ENCODE results near the gene ANKRD11.
A peak's percentile ranks its signal among the peaks of the same experiment; 100 is the strongest.
"Not testable (repeated sequence)": the region's sequence is repeated elsewhere in the genome, so short reads cannot be mapped to it uniquely, and the experiment has no call there.

Gene ANKRD11

DNA sequence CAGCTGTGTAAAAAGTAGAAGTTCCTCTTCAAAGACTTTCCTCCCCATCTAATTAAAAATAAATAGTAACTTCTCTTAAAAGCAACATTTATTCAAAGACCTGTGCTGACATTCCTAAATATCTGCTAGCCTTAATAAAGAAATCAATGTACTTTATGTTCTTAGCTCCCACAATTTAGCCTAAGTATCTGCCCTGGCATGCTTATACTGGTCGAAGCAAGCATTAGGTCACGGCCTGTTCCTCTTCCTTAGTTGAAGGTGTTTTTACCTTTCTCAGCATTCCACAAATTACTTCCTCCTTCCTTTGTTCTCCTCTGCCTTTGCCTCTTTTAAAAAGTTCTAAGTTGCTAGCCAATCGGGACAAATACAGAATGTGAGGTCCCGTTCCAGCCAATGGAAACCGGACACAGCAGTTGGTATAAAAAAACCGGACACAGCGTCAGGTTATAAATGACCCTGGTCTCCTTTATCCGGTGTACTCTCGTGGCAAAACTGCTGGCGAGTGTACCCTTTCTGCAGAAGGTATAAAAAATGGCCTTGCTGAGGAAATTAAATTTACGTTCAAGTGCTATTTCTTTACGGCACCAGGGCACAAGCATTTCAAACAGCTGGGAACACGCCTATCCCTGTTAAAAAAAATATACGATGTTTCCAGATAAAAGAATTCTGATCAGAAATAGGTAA lies 127.7 kb downstream of the ANKRD11 start:
- not testable (repeated sequence) for DNase-seq

DNA sequence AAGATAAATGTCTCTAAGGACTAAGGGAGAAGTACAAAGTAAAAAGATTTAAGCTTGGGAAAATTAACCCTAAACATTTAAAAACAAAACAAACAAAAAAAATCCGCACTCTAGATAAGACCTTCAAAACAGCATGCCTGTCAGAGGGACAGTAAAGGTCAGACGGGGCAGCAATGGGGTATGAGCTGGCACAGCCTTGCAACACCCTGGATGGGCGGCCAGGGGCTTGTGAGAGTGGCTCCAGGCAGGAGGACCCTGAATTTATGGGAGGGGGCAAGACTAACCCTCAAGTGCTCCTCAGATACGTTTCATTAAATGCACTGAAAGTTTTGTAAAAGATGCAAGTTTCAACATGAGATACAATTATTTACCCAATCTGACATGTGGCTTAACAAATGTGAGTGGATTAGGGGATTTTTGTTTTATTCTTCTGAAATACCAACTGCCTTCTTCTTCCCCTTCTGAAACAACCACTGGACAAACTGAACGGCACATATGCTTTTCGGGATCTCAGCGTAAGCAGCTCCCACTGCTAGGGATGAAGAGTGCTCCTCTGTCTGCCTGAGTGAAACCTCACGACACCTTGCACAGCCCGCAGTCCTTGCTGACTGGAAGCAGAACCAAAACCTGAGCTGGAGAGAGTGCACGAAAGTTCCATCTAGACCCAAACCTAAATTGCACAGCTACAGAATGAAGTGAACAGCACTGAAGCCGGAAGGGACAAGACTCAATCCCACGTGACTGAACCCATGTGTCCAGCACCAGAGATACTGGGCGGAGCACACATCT lies 128.4 kb downstream of the ANKRD11 start:
- DNase-seq, result no peak

DNA sequence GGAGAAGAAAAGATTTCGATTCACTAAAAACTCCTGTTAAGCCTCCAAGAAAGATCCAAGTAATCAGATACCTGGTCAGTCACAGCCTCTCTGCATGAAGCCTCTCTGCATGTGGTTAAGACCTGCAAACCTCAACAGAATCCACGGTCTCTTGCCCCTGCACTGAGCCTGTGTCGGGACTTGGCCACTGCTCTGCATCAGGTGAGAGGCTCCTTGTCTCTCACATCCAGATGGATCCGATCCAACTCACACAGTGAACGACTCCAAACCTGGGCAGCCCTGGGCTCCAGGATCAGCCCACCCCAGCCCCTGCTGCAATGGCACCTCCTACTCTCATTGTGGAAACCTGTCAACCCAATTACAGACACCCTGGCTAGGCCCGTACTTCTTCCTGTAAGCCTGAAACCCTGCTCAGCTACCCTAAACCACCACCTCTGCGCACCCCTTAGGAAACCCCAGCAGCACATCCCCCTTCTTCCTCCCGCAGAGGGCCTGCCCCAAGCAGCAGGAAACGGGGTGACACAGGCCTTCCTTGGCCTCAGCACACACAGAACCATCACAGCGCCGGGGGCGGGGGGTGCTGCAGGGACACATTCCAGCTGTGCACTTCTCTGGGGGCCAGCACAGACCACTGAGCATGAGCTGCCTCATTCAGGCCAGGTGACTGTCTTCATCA lies 129.5 kb downstream of the ANKRD11 start:
- no peak for DNase-seq

DNA sequence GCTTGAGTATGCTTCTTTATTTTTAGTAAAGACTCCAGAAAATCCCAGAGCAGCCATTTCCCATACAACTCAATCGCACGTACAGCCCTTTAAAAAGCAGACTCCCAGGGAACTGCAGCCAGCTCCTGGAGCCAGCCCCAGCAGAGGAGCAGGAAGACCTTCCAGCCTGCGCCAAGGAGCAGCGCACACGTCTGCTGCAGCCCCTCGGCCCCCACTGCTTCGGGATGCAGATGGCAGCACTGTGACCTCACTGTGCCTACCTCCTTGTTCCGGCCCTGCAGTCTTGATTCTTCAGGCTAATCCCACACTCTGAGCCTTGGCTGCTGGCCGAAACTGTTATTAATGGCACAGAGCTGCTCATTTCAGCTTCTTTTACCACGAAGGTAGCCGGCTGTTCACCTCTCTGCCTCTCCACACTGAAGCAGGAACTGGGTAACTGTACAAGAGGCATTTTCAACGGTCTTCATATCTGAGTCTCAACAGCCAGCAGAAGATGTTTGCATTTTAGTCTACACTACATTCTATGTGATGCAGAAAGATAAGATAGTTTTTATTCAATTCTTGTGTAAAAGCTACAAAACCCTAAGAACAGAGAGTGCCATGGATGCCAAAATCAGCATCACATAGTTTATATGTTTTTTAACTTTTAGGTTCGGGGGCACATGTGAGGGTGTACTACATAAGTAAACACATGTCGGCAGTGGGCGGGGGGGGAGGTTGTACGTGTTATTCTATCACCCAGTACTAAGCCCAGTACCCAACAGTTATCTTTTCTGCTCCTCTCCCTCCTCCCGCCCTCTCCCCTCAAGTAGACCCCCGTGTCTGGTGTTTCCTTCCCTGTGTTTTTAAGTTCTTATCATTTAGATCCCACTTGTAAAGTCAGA lies 130.9 kb downstream of the ANKRD11 start:
- peak; percentile 79 for DNase-seq

DNA sequence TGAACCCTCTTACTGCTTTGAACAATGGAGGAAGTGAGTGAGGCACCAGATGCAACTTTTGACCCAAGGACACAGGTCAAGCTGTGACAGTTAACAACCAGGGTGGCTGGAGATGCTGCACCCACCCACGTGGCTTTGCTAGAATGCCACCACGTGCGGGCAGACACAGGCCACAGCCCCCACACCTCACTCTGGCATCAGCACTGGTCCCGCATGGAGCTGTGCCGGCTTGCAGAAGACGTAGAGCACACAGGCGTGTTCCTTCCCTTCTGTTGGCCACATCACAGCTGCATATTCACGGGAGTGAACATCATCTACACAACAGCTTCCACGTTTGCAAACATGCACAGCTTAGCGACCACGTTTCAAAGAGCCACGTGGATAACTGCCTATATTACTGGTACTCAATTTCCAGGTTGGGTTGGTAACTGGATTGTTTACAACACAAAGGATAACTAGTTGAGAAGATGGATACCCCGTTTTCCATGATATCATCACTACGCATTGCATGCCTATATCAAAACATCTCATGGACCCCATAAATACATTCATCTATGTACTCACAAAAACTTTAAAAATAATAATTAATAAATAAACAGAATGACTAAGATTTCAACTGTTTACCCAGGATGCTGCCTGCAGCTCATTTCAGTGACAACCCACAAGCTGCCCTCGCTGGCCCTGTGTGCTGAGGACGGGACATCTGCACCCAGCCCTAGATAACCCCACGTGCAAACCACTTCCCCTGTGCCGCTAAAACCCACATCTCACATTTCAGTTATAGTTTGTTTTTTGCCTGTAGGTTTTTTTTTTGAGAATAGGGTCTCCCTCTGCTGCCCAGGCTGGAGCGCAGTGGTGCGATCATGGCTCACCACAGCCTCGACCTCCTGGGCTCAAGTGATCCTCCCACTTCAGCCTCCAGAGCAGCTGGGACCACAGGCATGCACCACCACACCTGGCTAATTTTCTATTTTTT lies 132.0 kb downstream of the ANKRD11 start:
- no peak for DNase-seq

- peak; percentile 67 for DNase-seq
Observed at GRCh38 chr16:89357055-89357816, 133.1 kb downstream of the ANKRD11 start.

DNA sequence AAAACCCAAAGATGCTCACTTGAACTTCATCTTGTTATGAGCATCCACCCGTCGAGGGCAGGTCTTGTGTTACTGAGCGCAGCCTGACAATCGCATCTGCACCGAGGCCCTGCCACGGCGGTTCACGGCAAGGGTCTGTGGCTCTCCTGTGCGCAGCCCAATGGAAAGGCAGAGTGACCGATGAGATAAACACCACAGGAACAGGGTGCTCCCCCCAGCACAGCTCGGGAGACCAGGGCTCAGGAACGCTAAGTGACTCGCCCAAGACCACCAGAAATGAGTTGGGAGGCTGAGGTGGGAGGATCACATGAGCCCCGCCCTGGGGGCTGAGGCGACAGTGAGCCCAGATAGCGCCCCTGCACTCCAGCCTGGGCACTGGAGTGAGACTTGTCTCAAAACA lies 134.7 kb downstream of the ANKRD11 start:
- no peak for DNase-seq

DNA sequence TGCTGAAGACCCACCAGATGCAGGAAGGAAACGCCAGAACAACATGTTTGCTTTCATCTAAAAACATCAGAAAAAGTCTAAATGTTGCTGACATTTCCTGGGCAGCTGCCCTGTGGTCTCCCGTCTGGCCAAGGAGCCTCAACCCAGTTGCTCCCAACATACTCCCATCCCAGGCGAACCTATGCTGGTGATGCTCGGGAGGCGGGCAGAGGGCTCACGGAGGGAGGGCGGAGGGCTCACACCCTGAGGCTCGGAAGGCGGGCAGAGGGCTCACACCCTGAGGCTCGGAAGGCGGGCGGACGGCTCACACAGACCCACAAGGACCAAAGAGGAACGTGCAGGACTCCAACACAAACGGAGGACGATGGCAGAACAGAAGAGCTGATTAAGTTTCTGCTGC lies 135.4 kb downstream of the ANKRD11 start:
- DNase-seq, result no peak

GRCh38 chr16:89354325-89354724 lies 136.0 kb downstream of the ANKRD11 start:
- no peak for DNase-seq

- no peak for DNase-seq
Observed at GRCh38 chr16:89352091-89352681, 138.2 kb downstream of the ANKRD11 start.

DNA sequence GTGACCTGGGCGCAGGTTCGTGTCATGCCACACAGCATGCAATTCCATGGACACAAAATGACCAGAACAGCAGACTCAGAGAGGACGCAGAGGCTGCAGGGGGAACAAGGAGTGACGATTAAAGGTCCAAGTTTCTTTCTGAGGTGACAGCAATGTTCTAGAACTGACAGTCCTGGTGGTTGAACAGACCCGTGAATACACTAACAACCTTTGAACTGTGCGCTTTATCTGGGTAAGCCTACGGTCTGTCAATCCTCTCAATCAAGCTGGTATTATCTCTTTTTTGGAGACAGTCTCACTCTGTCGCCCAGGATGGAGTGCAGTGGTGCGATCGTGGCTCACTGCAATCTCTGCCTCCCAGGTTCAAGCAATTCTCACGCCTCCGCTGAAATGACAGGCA lies 138.7 kb downstream of the ANKRD11 start:
- no peak for DNase-seq

DNA sequence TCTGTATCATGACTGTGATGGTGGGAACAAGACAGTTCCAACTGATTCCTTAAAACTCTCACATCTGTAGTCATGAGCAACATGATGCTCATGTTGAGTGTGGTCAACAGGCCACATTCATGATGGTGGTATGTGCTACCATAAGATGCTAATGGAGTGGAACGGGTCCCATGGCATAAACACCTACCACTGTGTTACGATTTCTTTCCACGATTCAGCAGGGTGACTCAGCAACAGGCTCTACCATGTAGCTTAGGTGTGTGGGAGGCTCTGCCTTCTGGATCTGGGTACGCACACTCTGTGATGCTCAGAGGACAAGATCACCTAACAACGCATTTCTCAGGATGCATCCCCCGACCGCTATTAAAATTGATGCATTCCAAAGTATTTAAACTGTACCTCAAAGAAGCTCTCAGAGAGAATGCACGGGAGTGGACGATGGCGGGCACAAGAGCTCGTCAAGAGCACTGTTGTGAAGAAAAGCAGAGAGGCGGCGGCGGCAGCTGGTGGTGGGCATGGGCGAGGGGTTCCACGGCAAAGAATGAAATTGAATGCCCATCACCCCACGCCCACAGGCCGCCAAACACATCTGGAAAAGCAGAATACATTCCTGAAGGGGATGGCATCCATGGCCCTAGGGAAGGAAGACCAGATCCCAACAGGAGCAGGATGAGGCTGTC lies 139.5 kb downstream of the ANKRD11 start:
- no peak for DNase-seq

GRCh38 chr16:89349947-89350633 lies 140.3 kb downstream of the ANKRD11 start:
- no peak for DNase-seq

GRCh38 chr16:89347807-89348206 lies 142.6 kb downstream of the ANKRD11 start:
- no peak for DNase-seq

- DNase-seq, result no peak
Observed at GRCh38 chr16:89346869-89347268, 143.5 kb downstream of the ANKRD11 start.

- no peak for DNase-seq
Observed at GRCh38 chr16:89345642-89346150, 144.7 kb downstream of the ANKRD11 start.

DNA sequence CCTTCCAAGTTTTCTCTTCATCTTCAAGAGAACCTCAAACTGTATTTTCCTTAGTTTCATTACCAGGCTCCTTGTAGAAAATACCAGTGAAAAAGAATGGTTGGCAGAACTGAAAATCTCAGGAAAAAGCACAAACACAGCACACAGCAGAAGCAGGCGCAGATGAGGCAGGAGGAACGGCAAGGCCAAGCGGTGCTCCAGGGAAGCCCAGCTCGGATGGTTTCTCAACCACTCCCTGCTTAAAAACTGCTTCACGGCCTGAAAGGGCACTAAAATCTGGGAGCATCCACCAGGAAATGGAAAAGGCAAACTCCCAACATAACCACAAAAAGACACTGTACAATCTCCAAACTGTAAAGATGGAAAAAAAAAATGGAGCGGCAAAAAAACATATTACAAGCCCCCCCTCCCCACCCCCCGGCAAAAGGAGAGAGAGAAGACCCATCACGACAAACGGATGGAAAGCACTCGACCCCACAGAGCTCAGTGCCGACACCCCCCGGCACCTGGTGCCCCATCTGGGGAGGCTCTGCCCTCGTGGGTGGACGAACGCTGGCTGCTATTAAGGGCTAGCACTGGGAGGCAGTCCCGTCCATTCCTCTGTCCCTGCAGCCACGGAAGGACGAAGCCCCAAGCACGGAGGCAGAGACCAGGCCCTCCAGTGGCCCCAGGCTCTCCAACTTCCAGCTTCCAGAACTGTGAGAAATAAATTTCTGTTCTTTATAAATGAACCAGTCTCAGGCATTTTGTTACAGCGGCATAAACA lies 145.3 kb downstream of the ANKRD11 start:
- no peak for DNase-seq

GRCh38 chr16:89344458-89344834 lies 145.9 kb downstream of the ANKRD11 start:
- DNase-seq, result no peak
